Loucy (cell line): ENCODE results near the gene POU1F1.

Experiments
- EZH2phosphoT487 ChIP-seq: fragments of 200-600 bp; IDR thresholded peaks from 2 replicates; pipeline ENCODE4 v1.6.1; 2018; ENCODE audit warnings: antibody characterized with exemption, mild to moderate bottlenecking, moderate library complexity, borderline replicate concordance
- TF ChIP-seq, protein P1 (sequence below): fragments of 200-600 bp; sonication (generic); conservative IDR thresholded peaks from 2 replicates; pipeline ENCODE4 v1.5.1; 2014; ENCODE audit warnings: mild to moderate bottlenecking, antibody characterized with exemption, low read length

DNA sequence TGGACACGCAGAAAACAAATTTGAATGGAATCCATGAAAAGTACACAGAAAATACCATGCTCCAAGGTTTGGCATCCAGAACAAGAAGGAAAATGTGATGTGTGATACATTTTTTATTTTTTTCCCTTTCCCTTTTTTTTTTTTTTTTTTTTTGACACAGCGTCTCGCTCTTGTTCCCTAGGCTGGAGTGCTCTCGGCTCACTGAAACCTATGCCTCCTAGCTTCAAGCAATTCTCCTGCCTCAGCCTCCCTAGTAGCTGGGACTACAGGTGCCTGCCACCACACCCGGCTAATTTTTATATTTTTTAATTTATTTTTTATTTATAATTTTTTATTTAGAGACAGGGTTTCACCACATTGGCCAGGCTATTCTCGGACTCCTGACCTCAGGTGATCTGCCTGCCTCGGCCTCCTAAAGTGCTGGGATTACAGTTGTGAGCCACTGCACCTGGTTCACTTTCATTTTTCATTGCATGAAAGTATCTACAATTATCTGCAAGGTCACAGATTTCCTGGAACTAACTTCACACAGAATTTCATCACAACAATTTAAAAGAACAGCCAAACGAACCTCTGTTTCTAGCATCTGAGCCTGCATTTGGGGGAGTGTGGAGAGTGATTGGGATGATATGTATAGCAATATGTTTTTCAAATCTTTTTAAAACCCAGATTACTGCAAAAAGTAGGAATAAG, 8.3 kb downstream of the POU1F1 start:
- TF ChIP-seq, protein P1, sequence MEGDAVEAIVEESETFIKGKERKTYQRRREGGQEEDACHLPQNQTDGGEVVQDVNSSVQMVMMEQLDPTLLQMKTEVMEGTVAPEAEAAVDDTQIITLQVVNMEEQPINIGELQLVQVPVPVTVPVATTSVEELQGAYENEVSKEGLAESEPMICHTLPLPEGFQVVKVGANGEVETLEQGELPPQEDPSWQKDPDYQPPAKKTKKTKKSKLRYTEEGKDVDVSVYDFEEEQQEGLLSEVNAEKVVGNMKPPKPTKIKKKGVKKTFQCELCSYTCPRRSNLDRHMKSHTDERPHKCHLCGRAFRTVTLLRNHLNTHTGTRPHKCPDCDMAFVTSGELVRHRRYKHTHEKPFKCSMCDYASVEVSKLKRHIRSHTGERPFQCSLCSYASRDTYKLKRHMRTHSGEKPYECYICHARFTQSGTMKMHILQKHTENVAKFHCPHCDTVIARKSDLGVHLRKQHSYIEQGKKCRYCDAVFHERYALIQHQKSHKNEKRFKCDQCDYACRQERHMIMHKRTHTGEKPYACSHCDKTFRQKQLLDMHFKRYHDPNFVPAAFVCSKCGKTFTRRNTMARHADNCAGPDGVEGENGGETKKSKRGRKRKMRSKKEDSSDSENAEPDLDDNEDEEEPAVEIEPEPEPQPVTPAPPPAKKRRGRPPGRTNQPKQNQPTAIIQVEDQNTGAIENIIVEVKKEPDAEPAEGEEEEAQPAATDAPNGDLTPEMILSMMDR: no peak
- TF ChIP-seq EZH2phosphoT487: no peak
